ENCODE measurements around the gene CORO2A.

- TF ChIP-seq, protein P1, sequence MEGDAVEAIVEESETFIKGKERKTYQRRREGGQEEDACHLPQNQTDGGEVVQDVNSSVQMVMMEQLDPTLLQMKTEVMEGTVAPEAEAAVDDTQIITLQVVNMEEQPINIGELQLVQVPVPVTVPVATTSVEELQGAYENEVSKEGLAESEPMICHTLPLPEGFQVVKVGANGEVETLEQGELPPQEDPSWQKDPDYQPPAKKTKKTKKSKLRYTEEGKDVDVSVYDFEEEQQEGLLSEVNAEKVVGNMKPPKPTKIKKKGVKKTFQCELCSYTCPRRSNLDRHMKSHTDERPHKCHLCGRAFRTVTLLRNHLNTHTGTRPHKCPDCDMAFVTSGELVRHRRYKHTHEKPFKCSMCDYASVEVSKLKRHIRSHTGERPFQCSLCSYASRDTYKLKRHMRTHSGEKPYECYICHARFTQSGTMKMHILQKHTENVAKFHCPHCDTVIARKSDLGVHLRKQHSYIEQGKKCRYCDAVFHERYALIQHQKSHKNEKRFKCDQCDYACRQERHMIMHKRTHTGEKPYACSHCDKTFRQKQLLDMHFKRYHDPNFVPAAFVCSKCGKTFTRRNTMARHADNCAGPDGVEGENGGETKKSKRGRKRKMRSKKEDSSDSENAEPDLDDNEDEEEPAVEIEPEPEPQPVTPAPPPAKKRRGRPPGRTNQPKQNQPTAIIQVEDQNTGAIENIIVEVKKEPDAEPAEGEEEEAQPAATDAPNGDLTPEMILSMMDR (IDR thresholded peaks at IDR 0.05; ENCODE audit: extremely low read depth in 1 of 2, insufficient read depth in 1 of 2, low read depth in 1 of 2, low read length in 2 of 2): no peak
- TF ChIP-seq POLR2A (IDR thresholded peaks at IDR 0.05; ENCODE audit: low read depth, low read length): no peak
- TF ChIP-seq POLR2AphosphoS5 (IDR thresholded peaks at IDR 0.05; ENCODE audit: insufficient read depth, low read depth, low read length): peak; percentile 72
- TF ChIP-seq EZH2 (IDR thresholded peaks at IDR 0.05; ENCODE audit: borderline replicate concordance, low read depth, low read length, severe bottlenecking): peak; percentile 33
- no peak for TF ChIP-seq FOS (IDR thresholded peaks at IDR 0.05; ENCODE audit: borderline replicate concordance, insufficient read depth, low read length)
- TF ChIP-seq MYC (IDR thresholded peaks at IDR 0.05; ENCODE audit: low read depth, low read length): no peak
Measured at GRCh38 chr9:98087420-98088354, 104.8 kb downstream of the CORO2A start.
